ENCODE results near the gene CPTP.

The CPTP gene

DNA sequence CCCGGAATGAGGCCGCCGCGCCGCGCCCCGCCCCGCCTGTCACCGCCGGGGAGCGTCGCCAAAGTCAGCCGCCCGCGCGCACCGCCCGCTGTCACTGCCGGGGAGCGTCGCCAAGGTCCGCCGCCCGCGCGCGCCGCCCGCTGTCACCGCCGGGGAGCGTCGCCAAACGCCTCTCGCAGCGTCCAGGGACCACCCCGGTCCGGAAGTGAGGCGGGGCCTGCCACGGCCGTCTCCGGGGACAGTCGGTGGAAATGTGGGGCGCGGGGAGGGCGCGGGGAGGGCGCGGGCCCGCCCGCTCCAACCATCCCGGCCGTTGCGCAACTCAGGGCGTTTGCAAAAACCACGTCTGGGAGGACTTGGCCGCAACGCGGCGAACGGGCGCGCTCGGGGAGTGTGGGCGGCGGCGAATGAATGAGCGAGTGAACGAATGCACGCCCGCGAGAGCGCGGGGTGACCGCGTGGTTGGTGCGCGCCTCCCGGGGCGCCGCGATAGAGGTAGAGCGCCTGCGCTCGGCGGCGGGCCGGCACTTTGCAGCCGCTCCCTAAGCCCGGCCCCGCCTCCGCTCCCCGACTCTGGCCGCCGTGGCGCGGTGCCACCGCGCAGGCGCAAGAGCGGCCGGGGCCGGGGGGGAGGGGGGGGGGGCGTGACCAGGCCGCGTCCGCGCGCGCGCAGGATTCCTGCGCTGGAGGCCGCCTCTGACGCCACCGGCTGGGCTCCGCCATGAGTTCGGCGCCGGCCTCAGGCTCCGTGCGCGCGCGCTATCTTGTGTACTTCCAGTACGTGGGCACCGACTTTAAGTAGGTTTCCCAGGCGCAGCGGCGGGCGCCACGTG, 16.5 kb upstream of the CPTP start, which contains the start of the genes ACAP3 and PUSL1:
Gene ACAP3 (minus strand): TSS at position 8 of the 833 bp plus-strand sequence. CDS start 115 bp downstream, outside the sequence.
Gene PUSL1 (plus strand): TSS at position 675 of the 833 bp plus-strand sequence. CDS start 47 bp downstream, at position 722.
- H3K4me3 ChIP-seq (ENCODE audit: low read depth, low read length) = peak within 1 kb of the TSS; percentile 97
- no peaks in the 10 kb centered on the region for H3K9me3 ChIP-seq (ENCODE audit: severe bottlenecking)
- H3K36me3 ChIP-seq = peaks cover 51% of the 10 kb centered on the region
- DNase-seq = peak; percentile 88
- TF ChIP-seq, protein P1, sequence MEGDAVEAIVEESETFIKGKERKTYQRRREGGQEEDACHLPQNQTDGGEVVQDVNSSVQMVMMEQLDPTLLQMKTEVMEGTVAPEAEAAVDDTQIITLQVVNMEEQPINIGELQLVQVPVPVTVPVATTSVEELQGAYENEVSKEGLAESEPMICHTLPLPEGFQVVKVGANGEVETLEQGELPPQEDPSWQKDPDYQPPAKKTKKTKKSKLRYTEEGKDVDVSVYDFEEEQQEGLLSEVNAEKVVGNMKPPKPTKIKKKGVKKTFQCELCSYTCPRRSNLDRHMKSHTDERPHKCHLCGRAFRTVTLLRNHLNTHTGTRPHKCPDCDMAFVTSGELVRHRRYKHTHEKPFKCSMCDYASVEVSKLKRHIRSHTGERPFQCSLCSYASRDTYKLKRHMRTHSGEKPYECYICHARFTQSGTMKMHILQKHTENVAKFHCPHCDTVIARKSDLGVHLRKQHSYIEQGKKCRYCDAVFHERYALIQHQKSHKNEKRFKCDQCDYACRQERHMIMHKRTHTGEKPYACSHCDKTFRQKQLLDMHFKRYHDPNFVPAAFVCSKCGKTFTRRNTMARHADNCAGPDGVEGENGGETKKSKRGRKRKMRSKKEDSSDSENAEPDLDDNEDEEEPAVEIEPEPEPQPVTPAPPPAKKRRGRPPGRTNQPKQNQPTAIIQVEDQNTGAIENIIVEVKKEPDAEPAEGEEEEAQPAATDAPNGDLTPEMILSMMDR (IDR thresholded peaks at IDR 0.05; ENCODE audit: low read depth, low read length) = no peak
- peak within 1 kb of the TSS; percentile 99 for H3K27ac ChIP-seq
- H3K27me3 ChIP-seq (ENCODE audit: insufficient read depth, low read depth, severe bottlenecking) = no peaks in the 10 kb centered on the region

DNA sequence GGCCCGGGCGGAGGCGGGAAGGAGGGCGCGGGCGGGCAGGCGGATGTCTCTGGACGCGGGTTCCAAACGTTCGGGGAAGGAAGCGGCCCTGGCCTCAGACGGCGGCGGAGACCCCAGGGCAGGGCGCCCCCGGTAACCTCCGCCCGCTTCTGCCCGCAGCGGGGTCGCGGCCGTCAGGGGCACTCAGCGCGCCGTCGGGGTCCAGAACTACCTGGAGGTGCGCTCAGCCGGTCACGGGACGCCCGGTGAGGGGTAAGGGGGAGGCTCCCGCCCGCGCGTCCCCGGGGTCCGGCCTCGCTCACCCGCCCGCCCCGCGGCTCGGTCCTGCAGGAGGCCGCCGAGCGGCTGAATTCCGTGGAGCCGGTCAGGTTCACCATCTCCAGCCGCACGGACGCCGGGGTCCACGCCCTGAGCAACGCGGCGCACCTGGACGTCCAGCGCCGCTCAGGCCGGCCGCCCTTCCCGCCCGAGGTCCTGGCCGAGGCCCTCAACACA, 15.8 kb upstream of the CPTP start:
- Histone ChIP-seq H3K36me3 (peaks cover 57% of the 10 kb centered on the region), H3K4me3 (ENCODE audit: low read depth, low read length) (peak overlapping the region; percentile 83), H3K27ac (peak overlapping the region; percentile 99), H3K9me3 (ENCODE audit: severe bottlenecking) (no peaks in the 10 kb centered on the region), H3K27me3 (ENCODE audit: insufficient read depth, low read depth, severe bottlenecking) (no peaks in the 10 kb centered on the region)
- TF ChIP-seq, protein P1 (IDR thresholded peaks at IDR 0.05; ENCODE audit: low read depth, low read length) = no peak
- no peak for DNase-seq

DNA sequence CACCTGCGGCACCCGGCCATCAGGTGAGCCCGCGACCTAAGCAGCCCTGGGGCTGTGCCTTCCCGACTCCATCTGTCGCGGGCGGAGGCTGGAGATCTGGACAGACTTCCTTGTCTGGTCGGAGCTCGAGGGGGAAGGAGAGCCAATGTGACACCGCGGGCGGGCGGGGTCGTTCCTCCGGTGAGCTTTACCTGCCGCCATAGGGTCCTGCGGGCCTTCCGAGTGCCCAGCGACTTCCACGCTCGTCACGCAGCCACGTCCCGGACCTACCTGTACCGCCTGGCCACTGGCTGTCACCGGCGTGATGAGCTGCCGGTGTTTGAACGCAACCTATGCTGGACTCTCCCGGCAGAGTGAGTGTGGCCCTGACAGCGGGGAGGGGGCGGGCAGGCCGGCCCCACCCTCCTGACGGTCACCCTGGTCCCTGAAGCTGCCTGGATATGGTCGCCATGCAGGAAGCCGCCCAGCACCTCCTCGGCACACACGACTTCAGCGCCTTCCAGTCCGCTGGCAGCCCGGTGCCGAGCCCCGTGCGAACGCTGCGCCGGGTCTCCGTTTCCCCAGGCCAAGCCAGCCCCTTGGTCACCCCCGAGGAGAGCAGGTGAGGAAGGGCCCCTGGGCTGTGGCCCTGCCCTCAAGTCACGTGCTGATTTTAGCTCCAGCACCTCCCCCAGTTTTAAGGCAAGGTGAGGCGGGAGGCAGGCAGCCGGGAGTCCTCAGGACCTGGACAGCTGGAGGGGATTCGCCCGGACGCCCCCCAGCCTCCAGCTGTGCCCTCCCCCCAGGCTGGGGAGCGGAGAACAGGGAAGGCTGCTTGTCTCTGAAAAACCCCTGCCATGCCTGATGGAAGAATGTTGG, 15.1 kb upstream of the CPTP start:
- H3K9me3 ChIP-seq (ENCODE audit: severe bottlenecking) = no peaks in the 10 kb centered on the region
- peak overlapping the region; percentile 83 for H3K4me3 ChIP-seq (ENCODE audit: low read depth, low read length)
- TF ChIP-seq, protein P1 (IDR thresholded peaks at IDR 0.05; ENCODE audit: low read depth, low read length) = no peak
- H3K36me3 ChIP-seq = peaks cover 64% of the 10 kb centered on the region
- no peaks in the 10 kb centered on the region for H3K27me3 ChIP-seq (ENCODE audit: insufficient read depth, low read depth, severe bottlenecking)
- H3K27ac ChIP-seq = peak overlapping the region; percentile 99
- peak; percentile 47 for DNase-seq

GRCh38 chr1:1310109-1310385, 14.6 kb upstream of the CPTP start:
- peak overlapping the region; percentile 83; the same call in 1 of the 2 replicates for H3K4me3 ChIP-seq (ENCODE audit: low read depth, low read length)

DNA sequence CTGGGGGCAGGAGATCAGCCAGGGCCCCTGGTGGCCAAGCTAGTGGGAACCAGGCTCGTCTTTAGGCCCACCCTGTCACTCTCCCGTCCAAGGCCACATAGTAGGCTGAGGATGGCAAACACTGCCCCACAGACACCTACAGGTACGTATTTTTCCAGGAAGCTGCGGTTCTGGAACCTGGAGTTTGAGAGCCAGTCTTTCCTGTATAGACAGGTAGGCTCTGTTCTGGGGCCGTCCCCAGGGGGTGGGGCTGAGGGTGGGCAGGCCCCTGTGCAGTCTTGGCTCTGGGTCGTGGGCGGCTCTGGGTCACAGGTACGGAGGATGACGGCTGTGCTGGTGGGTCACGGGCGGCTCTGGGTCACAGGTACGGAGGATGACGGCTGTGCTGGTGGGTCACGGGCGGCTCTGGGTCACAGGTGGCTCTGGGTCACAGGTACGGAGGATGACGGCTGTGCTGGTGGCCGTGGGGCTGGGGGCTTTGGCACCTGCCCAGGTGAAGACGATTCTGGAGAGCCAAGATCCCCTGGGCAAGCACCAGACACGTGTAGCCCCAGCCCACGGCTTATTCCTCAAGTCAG, 14.0 kb upstream of the CPTP start:
- Histone ChIP-seq H3K9me3 (ENCODE audit: severe bottlenecking) (no peaks in the 10 kb centered on the region), H3K36me3 (peaks cover 74% of the 10 kb centered on the region), H3K27ac (peak overlapping the region; percentile 99), H3K27me3 (ENCODE audit: insufficient read depth, low read depth, severe bottlenecking) (no peaks in the 10 kb centered on the region), H3K4me3 (ENCODE audit: low read depth, low read length) (no peak overlapping the region)
- no peak for DNase-seq
- TF ChIP-seq, protein P1 (IDR thresholded peaks at IDR 0.05; ENCODE audit: low read depth, low read length) = no peak

More at GRCh38 chr1:1310109-1310385, 14.6 kb upstream of the CPTP start:
- Histone ChIP-seq H3K27me3 (ENCODE audit: insufficient read depth, low read depth, severe bottlenecking) (no peaks in the 10 kb centered on the region), H3K36me3 (peaks cover 70% of the 10 kb centered on the region), H3K9me3 (ENCODE audit: severe bottlenecking) (no peaks in the 10 kb centered on the region), H3K27ac (peak overlapping the region; percentile 99)
- TF ChIP-seq, protein P1 (IDR thresholded peaks at IDR 0.05; ENCODE audit: low read depth, low read length) = no peak
- no peak for DNase-seq
